Activated naive CD8-positive, alpha-beta T cell (primary cell): Measurements from ENCODE around the gene NPBWR2.

ENCODE experiments used
- H3K27ac Mint-ChIP-seq: one replicate; pipeline ENCODE4 v1.8.0; 2021; ENCODE audit warnings: mixed read lengths
- H3K27me3 Mint-ChIP-seq: one replicate; pipeline ENCODE4 v1.8.0; 2021; ENCODE audit warnings: mixed read lengths
- H3K36me3 Mint-ChIP-seq: one replicate; pipeline ENCODE4 v1.8.0; 2021; ENCODE audit warnings: mixed read lengths
- H3K4me1 Mint-ChIP-seq: one replicate; pipeline ENCODE4 v1.8.0; 2021; ENCODE audit warnings: low read depth, mixed read lengths
- H3K4me3 Mint-ChIP-seq: one replicate; pipeline ENCODE4 v1.8.0; 2021; ENCODE audit warnings: mild to moderate bottlenecking, mixed read lengths
- H3K9me3 Mint-ChIP-seq: one replicate; pipeline ENCODE4 v1.8.0; 2021; ENCODE audit warnings: low read depth, mixed read lengths

NPBWR2 gene

GRCh38 chr20:64106981-64107735, at the start of gene NPBWR2:
NPBWR2 (minus strand) TSS chr20:64107565; CDS start chr20:64106831, 734 bp downstream.
- no peak within 1 kb of the TSS for H3K27ac Mint-ChIP-seq
- peaks cover 5% of the 10 kb centered on the region for H3K4me1 Mint-ChIP-seq
- H3K27me3 Mint-ChIP-seq: peaks cover 4% of the 10 kb centered on the region
- H3K4me3 Mint-ChIP-seq: no peak within 1 kb of the TSS
- no peaks in the 10 kb centered on the region for H3K9me3 Mint-ChIP-seq
- no peaks in the 10 kb centered on the region for H3K36me3 Mint-ChIP-seq

- H3K4me1 Mint-ChIP-seq: no peaks in the 10 kb centered on the region
- no peaks in the 10 kb centered on the region for H3K36me3 Mint-ChIP-seq
- H3K27me3 Mint-ChIP-seq: peaks cover 6% of the 10 kb centered on the region
- H3K4me3 Mint-ChIP-seq: no peak overlapping the region
- H3K9me3 Mint-ChIP-seq: no peaks in the 10 kb centered on the region
- no peak overlapping the region for H3K27ac Mint-ChIP-seq
Measured at GRCh38 chr20:64156136-64156885, 48.9 kb upstream of the NPBWR2 start.

- Mint-ChIP-seq H3K27me3 (peaks cover 2% of the 10 kb centered on the region), H3K4me3 (no peak overlapping the region), H3K4me1 (no peaks in the 10 kb centered on the region), H3K9me3 (no peaks in the 10 kb centered on the region), H3K36me3 (no peaks in the 10 kb centered on the region), H3K27ac (no peak overlapping the region)
Measured at GRCh38 chr20:64155258-64156135, 48.1 kb upstream of the NPBWR2 start.

- Mint-ChIP-seq H3K4me1 (no peaks in the 10 kb centered on the region), H3K27me3 (no peaks in the 10 kb centered on the region), H3K4me3 (no peak overlapping the region), H3K9me3 (no peaks in the 10 kb centered on the region), H3K36me3 (no peaks in the 10 kb centered on the region), H3K27ac (no peak overlapping the region)
Measured at GRCh38 chr20:64154590-64155257, 47.4 kb upstream of the NPBWR2 start.

GRCh38 chr20:64153861-64154589, 46.7 kb upstream of the NPBWR2 start:
- Mint-ChIP-seq H3K36me3 (no peaks in the 10 kb centered on the region), H3K4me3 (no peak overlapping the region), H3K9me3 (no peaks in the 10 kb centered on the region), H3K4me1 (no peaks in the 10 kb centered on the region), H3K27ac (no peak overlapping the region), H3K27me3 (no peaks in the 10 kb centered on the region)

GRCh38 chr20:64153410-64153809, 46.0 kb upstream of the NPBWR2 start:
- no peaks in the 10 kb centered on the region for H3K27me3 Mint-ChIP-seq
- H3K27ac Mint-ChIP-seq: no peak overlapping the region
- no peaks in the 10 kb centered on the region for H3K4me1 Mint-ChIP-seq
- H3K4me3 Mint-ChIP-seq: no peak overlapping the region
- no peaks in the 10 kb centered on the region for H3K36me3 Mint-ChIP-seq
- no peaks in the 10 kb centered on the region for H3K9me3 Mint-ChIP-seq

- no peaks in the 10 kb centered on the region for H3K36me3 Mint-ChIP-seq
- no peak overlapping the region for H3K4me3 Mint-ChIP-seq
- no peaks in the 10 kb centered on the region for H3K4me1 Mint-ChIP-seq
- no peaks in the 10 kb centered on the region for H3K27me3 Mint-ChIP-seq
- no peaks in the 10 kb centered on the region for H3K9me3 Mint-ChIP-seq
- H3K27ac Mint-ChIP-seq: no peak overlapping the region
Measured at GRCh38 chr20:64152906-64153305, 45.5 kb upstream of the NPBWR2 start.

GRCh38 chr20:64151633-64152530, 44.5 kb upstream of the NPBWR2 start:
- Mint-ChIP-seq H3K9me3 (no peaks in the 10 kb centered on the region), H3K4me1 (no peaks in the 10 kb centered on the region), H3K4me3 (no peak overlapping the region), H3K27me3 (no peaks in the 10 kb centered on the region), H3K27ac (no peak overlapping the region), H3K36me3 (no peaks in the 10 kb centered on the region)

- H3K4me1 Mint-ChIP-seq: no peaks in the 10 kb centered on the region
- no peaks in the 10 kb centered on the region for H3K9me3 Mint-ChIP-seq
- H3K27me3 Mint-ChIP-seq: no peaks in the 10 kb centered on the region
- no peak overlapping the region for H3K4me3 Mint-ChIP-seq
- H3K36me3 Mint-ChIP-seq: no peaks in the 10 kb centered on the region
- no peak overlapping the region for H3K27ac Mint-ChIP-seq
Measured at GRCh38 chr20:64150756-64151632, 43.6 kb upstream of the NPBWR2 start.

GRCh38 chr20:64149809-64150560, 42.6 kb upstream of the NPBWR2 start:
- Mint-ChIP-seq H3K36me3 (no peaks in the 10 kb centered on the region), H3K4me1 (no peaks in the 10 kb centered on the region), H3K4me3 (no peak overlapping the region), H3K27me3 (peaks cover 2% of the 10 kb centered on the region), H3K9me3 (peaks cover 2% of the 10 kb centered on the region), H3K27ac (no peak overlapping the region)

- Mint-ChIP-seq H3K36me3 (peaks cover 2% of the 10 kb centered on the region), H3K9me3 (peaks cover 5% of the 10 kb centered on the region), H3K4me3 (no peak overlapping the region), H3K4me1 (no peaks in the 10 kb centered on the region), H3K27ac (no peak overlapping the region), H3K27me3 (peaks cover 4% of the 10 kb centered on the region)
Measured at GRCh38 chr20:64149141-64149540, 41.8 kb upstream of the NPBWR2 start.

- no peak overlapping the region for H3K27ac Mint-ChIP-seq
- peaks cover 5% of the 10 kb centered on the region for H3K9me3 Mint-ChIP-seq
- H3K4me3 Mint-ChIP-seq: no peak overlapping the region
- peaks cover 2% of the 10 kb centered on the region for H3K36me3 Mint-ChIP-seq
- H3K27me3 Mint-ChIP-seq: peaks cover 4% of the 10 kb centered on the region
- no peaks in the 10 kb centered on the region for H3K4me1 Mint-ChIP-seq
Measured at GRCh38 chr20:64148581-64148980, 41.2 kb upstream of the NPBWR2 start.
